ENCODE data around the gene GABRR2. TPM values are rescaled to one million over a fixed set of nuclear protein-coding genes. Genes with fewer than 3 reads are reported as not detected.
A peak's percentile ranks its signal among the peaks of the same experiment; 100 is the strongest.
"Not testable (repeated sequence)": the region's sequence is repeated elsewhere in the genome, so short reads cannot be mapped to it uniquely, and the experiment has no call there.

The GABRR2 gene
- total RNA-seq, 1 donor from 2014 or later, result 1.7 TPM

- intact Hi-C loops (cut with DNase I), result no loop called here
- no peak for DNase-seq (ENCODE audit: low spot score)
Observed at GRCh38 chr6:89298680-89299465, 16.2 kb downstream of the GABRR2 start.

GRCh38 chr6:89297695-89298351 lies 17.3 kb downstream of the GABRR2 start:
- intact Hi-C loops (cut with DNase I), result no loop called here
- no peak for DNase-seq (ENCODE audit: low spot score)

- DNase-seq (ENCODE audit: low spot score), result no peak
- intact Hi-C loops (cut with DNase I), result no loop called here
Observed at GRCh38 chr6:89295981-89296380, 19.1 kb downstream of the GABRR2 start.

- DNase-seq (ENCODE audit: low spot score); intact Hi-C loops (cut with DNase I): not testable (repeated sequence)
Observed at GRCh38 chr6:89295116-89295515, 20.0 kb downstream of the GABRR2 start.

GRCh38 chr6:89291256-89291819 lies 23.8 kb downstream of the GABRR2 start:
- DNase-seq (ENCODE audit: low spot score), result no peak
- intact Hi-C loops (cut with DNase I), result no loop called here

- intact Hi-C loops (cut with DNase I), result no loop called here
- DNase-seq (ENCODE audit: low spot score), result peak; percentile 38
Observed at GRCh38 chr6:89290401-89291155, 24.5 kb downstream of the GABRR2 start.

- DNase-seq (ENCODE audit: low spot score), result no peak
- intact Hi-C loops (cut with DNase I), result no loop called here
Observed at GRCh38 chr6:89289710-89290109, 25.4 kb downstream of the GABRR2 start.

GRCh38 chr6:89287351-89288028 lies 27.6 kb downstream of the GABRR2 start:
- DNase-seq (ENCODE audit: low spot score), result no peak
- intact Hi-C loops (cut with DNase I), result no loop called here

- intact Hi-C loops (cut with DNase I), result no loop called here
Observed at GRCh38 chr6:89286516-89286915, 28.6 kb downstream of the GABRR2 start.

GRCh38 chr6:89284963-89285735 lies 29.9 kb downstream of the GABRR2 start:
- intact Hi-C loops (cut with DNase I), result no loop called here
- no peak for DNase-seq (ENCODE audit: low spot score)

More at GRCh38 chr6:89286516-89286915, 28.6 kb downstream of the GABRR2 start:
- no peak for DNase-seq (ENCODE audit: low spot score)

GRCh38 chr6:89284081-89284480 lies 31.0 kb downstream of the GABRR2 start:
- intact Hi-C loops (cut with DNase I), result no loop called here
- no peak for DNase-seq (ENCODE audit: low spot score)

GRCh38 chr6:89282749-89283148 lies 32.4 kb downstream of the GABRR2 start:
- intact Hi-C loops (cut with DNase I), result no loop called here

GRCh38 chr6:89281779-89282246 lies 33.3 kb downstream of the GABRR2 start:
- intact Hi-C loops (cut with DNase I), result no loop called here

More at GRCh38 chr6:89282749-89283148, 32.4 kb downstream of the GABRR2 start:
- no peak for DNase-seq (ENCODE audit: low spot score)

GRCh38 chr6:89278956-89279355 lies 36.1 kb downstream of the GABRR2 start:
- intact Hi-C loops (cut with DNase I), result no loop called here
- no peak for DNase-seq (ENCODE audit: low spot score)

More at GRCh38 chr6:89281779-89282246, 33.3 kb downstream of the GABRR2 start:
- DNase-seq (ENCODE audit: low spot score), result peak; percentile 84

GRCh38 chr6:89275900-89276299 lies 39.2 kb downstream of the GABRR2 start:
- intact Hi-C loops (cut with DNase I), result no loop called here
- no peak for DNase-seq (ENCODE audit: low spot score)

- intact Hi-C loops (cut with DNase I), result no loop called here
- DNase-seq (ENCODE audit: low spot score), result no peak
Observed at GRCh38 chr6:89273816-89274215, 41.3 kb downstream of the GABRR2 start.

- intact Hi-C loops (cut with DNase I), result no loop called here
- no peak for DNase-seq (ENCODE audit: low spot score)
Observed at GRCh38 chr6:89272596-89272995, 42.5 kb downstream of the GABRR2 start.

GRCh38 chr6:89270951-89271721 lies 44.0 kb downstream of the GABRR2 start:
- no peak for DNase-seq (ENCODE audit: low spot score)
- intact Hi-C loops (cut with DNase I), result no loop called here

Measured in cardiac septum (tissue), 1 donor.